T-cell (primary cell): ENCODE measurements around the gene KRTAP9-8. TPM values are rescaled to one million over a fixed set of nuclear protein-coding genes. Genes with fewer than 3 reads are reported as not detected.
"Not testable (repeated sequence)": the region's sequence is repeated elsewhere in the genome, so short reads cannot be mapped to it uniquely, and the experiment has no call there.

Source experiments
- ATAC-seq, 4 experiments: fragments of 200-7000 bp in 3 of 4; fragments of 150-1000 bp in 1 of 4; cut with Tn5 transposase; replicated peaks in 1 of 4; 1 replicate in 3 of 4; 2 replicates in 1 of 4; pipeline ENCODE4 v1.10.0; 2021; ENCODE audit warnings: moderate library complexity in 3 of 4, mild to moderate bottlenecking in 2 of 4, moderate number of reproducible peaks in 1 of 4
- CTCF ChIA-PET, 2 donors: fragments of 300-600 bp; sonication (Branson Sonifier 250); formaldehyde crosslinking; loops; one replicate each; lab custom pipeline; 2022; ENCODE audit warnings: antibody characterized with exemption in 2 of 2; lab: Charles Lee
- POLR2A ChIA-PET, 2 donors: fragments of 300-600 bp; sonication (Branson Sonifier 250); formaldehyde crosslinking; loops; one replicate each; lab custom pipeline; 2022; ENCODE audit warnings: antibody characterized with exemption in 2 of 2; lab: Charles Lee
- DNase-seq, 35 experiments: peaks; one replicate each; pipeline versions ENCODE4 v3.0.0 to v3.0.0-alpha.2; 2013 to 2023
- H3K27ac ChIP-seq: one replicate; pipeline ENCODE4 v1.5.1; 2013; ENCODE audit warnings: low read length
- H3K27me3 ChIP-seq, 2 experiments: replicated peaks in 1 of 2; 1 replicate in 1 of 2; 2 replicates in 1 of 2; pipeline versions ENCODE4 v1.6.1 to v1.7.0; 2013; ENCODE audit warnings: low read length in 1 of 2, mixed read lengths in 1 of 2; ENCODE audit not compliant: control insufficient read depth in 2 of 2, insufficient read depth in 2 of 2; ENCODE audit errors: extremely low read depth in 1 of 2
- H3K36me3 ChIP-seq, 2 donors: 1 replicate in 1 of 2; 2 replicates in 1 of 2; pipeline versions ENCODE4 v1.6.1 to v1.7.0; 2013; ENCODE audit warnings: low read length in 1 of 2; ENCODE audit not compliant: control insufficient read depth in 2 of 2, insufficient read depth in 1 of 2; ENCODE audit errors: extremely low read depth in 1 of 2
- H3K4me1 ChIP-seq, 2 experiments: 1 replicate in 1 of 2; 2 replicates in 1 of 2; pipeline versions ENCODE4 v1.6.1 to v1.7.0; 2013; ENCODE audit warnings: low read length in 2 of 2, mixed read lengths in 1 of 2; ENCODE audit not compliant: insufficient read depth in 2 of 2, control insufficient read depth in 1 of 2; ENCODE audit errors: extremely low read depth in 1 of 2
- H3K4me3 ChIP-seq, 2 donors: 1 replicate in 1 of 2; 2 replicates in 1 of 2; pipeline versions ENCODE4 v1.5.1 to v1.7.0; 2013; ENCODE audit warnings: mild to moderate bottlenecking in 2 of 2, low read length in 1 of 2, moderate library complexity in 1 of 2; ENCODE audit not compliant: control insufficient read depth in 1 of 2; ENCODE audit errors: extremely low read depth in 1 of 2
- H3K9me3 ChIP-seq: 2 replicates; pipeline ENCODE4 v1.7.0; 2013
- H3K27ac Mint-ChIP-seq, 2 donors: one replicate each; pipeline ENCODE4 v1.8.0; 2020 to 2021; ENCODE audit warnings: mild to moderate bottlenecking in 2 of 2, mixed read lengths in 2 of 2
- H3K27me3 Mint-ChIP-seq, 2 donors: one replicate each; pipeline ENCODE4 v1.8.0; 2021 to 2022; ENCODE audit warnings: mixed read lengths in 2 of 2
- H3K36me3 Mint-ChIP-seq: one replicate; pipeline ENCODE4 v1.8.0; 2021; ENCODE audit warnings: mixed read lengths
- H3K4me1 Mint-ChIP-seq, 3 donors: one replicate each; pipeline ENCODE4 v1.8.0; 2020 to 2022; ENCODE audit warnings: mixed read lengths in 3 of 3, mild to moderate bottlenecking in 1 of 3
- H3K4me3 Mint-ChIP-seq, 3 donors: one replicate each; pipeline ENCODE4 v1.8.0; 2020 to 2022; ENCODE audit warnings: mild to moderate bottlenecking in 3 of 3, mixed read lengths in 3 of 3, moderate library complexity in 3 of 3
- H3K9me3 Mint-ChIP-seq, 3 donors: one replicate each; pipeline ENCODE4 v1.8.0; 2020 to 2022; ENCODE audit warnings: mixed read lengths in 3 of 3
- WGBS: methylation state at CpG from one replicate; pipeline ENCODE4 v1.1.5; 2013; ENCODE audit warnings: missing lambda C conversion rate; ENCODE audit not compliant: insufficient coverage; 5-methylcytosine and 5-hydroxymethylcytosine counted together
- total RNA-seq, 35 experiments: library from RNA in 6 of 35; stranded (reverse) in 6 of 35; fragments of 120-200 nt in 1 of 35; gene quantifications; one replicate each; pipeline versions ENCODE4 v1.2.1 to v1.2.4 and lab custom pipeline; 2013 to 2026

KRTAP9-8 gene
- total RNA-seq, 5 donors from 2014 or later (not counting 1 experiment from before 2014, with no cell fraction given) = not detected

DNA sequence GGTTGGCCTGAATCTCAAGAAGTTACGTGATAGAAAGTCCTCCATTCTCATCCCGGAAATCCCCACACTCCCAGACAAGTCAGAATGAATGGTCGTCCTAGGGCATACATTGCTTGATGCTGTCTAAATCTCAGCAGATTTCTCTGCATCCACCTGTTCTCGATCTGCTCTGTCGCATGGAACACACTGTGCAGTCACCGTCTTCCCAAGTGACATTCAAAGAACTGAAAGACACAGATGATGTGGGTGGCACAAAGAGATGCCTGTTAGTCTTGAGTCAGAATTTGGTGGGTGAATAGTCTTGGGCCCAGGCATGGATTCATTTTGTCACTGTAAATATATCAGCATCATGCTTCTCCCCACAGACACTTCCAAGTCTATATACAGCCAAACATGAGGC lies 6.1 kb upstream of the KRTAP9-8 start:
- Histone ChIP-seq H3K27ac (no peak overlapping the region), H3K9me3 (no peaks in the 10 kb centered on the region), H3K4me3 (no peak overlapping the region), H3K27me3 (peaks cover 0 to 2% of the 10 kb centered on the region in 2 experiments), H3K4me1 (no peaks in the 10 kb centered on the region), H3K36me3 (no peaks in the 10 kb centered on the region)
- Mint-ChIP-seq H3K36me3 (no peaks in the 10 kb centered on the region), H3K4me3 (no peak overlapping the region), H3K27ac (no peak overlapping the region), H3K27me3 (peaks cover 24 to 27% of the 10 kb centered on the region in 2 donors), H3K9me3 (no peaks in the 10 kb centered on the region), H3K4me1 (peaks cover 0 to 26% (median 3%) of the 10 kb centered on the region in 3 donors)
- ATAC-seq = no peak
- CTCF ChIA-PET = no interaction called here
- no peak for DNase-seq
- WGBS = 93% methylated on average over 6 of the region's 6 CpGs
- POLR2A ChIA-PET = no interaction called here

DNA sequence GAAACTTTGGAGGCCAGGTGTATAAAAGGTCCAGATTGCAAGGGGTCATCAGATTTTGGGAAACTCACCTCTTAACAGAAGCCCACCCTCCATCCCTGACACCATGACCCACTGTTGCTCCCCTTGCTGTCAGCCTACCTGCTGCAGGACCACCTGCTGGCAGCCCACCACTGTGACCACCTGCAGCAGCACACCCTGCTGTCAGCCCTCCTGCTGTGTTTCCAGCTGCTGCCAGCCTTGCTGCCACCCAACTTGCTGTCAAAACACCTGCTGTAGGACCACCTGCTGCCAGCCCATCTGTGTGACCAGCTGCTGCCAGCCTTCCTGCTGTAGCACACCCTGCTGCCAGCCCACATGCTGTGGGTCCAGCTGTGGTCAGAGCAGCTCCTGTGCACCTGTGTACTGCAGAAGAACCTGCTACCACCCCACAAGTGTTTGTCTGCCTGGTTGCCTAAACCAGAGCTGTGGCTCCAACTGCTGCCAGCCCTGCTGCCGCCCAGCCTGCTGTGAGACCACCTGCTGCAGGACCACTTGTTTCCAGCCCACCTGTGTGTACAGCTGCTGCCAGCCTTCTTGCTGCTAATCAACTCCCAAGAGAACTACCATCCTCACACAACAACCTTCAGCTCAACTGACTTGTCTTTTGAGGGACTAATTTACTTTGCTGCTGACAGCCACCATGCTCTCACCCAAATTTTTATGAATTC lies 5.2 kb upstream of the KRTAP9-8 start, which contains the start of gene KRTAP9-3:
TSS of gene KRTAP9-3 (plus strand) at position 51 of the 707 bp plus-strand sequence. CDS start at position 104, 53 bp downstream.
- CTCF ChIA-PET, H3K4me1 ChIP-seq, POLR2A ChIA-PET, H3K4me3 Mint-ChIP-seq, H3K9me3 Mint-ChIP-seq, H3K9me3 ChIP-seq, H3K4me3 ChIP-seq, H3K27ac ChIP-seq, ATAC-seq, H3K27ac Mint-ChIP-seq, DNase-seq, H3K36me3 Mint-ChIP-seq, H3K27me3 ChIP-seq, H3K36me3 ChIP-seq: not testable (repeated sequence)
- Mint-ChIP-seq H3K4me1 (peaks cover 0 to 26% (median 3%) of the 10 kb centered on the region in 3 donors), H3K27me3 (peaks cover 24 to 27% of the 10 kb centered on the region in 2 donors)
- WGBS = 100% methylated on average over 1 of the region's 1 CpG

DNA sequence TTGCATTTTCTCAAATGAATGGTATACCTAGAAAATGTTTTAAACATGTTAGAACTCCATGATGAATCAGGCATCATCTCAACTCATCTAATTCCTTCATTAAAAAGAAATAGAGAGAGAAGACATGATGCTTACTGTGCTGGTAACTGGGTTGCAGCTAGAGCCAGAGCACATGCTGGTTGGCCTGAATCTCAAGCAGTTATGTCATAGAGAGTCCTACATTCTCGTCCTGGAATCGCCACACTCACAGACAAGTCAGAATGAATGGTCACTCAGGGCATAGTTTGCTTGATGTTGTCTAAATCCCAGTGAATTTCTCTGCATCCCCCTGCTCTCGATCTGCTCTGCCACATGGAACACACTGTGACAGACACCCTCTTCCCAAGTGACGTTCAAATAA lies 683 bp upstream of the KRTAP9-8 start:
- H3K4me3 ChIP-seq, POLR2A ChIA-PET, H3K9me3 Mint-ChIP-seq, H3K4me1 ChIP-seq, H3K36me3 ChIP-seq, CTCF ChIA-PET, DNase-seq, H3K4me3 Mint-ChIP-seq, H3K9me3 ChIP-seq, H3K27ac ChIP-seq, H3K27ac Mint-ChIP-seq, H3K36me3 Mint-ChIP-seq, H3K27me3 ChIP-seq, ATAC-seq: not testable (repeated sequence)
- Mint-ChIP-seq H3K27me3 (peaks cover 30% of the 10 kb centered on the region in 2 donors), H3K4me1 (peaks cover 0 to 17% (median 0%) of the 10 kb centered on the region in 3 donors)
- 68% methylated on average over 2 of the region's 4 CpGs for WGBS

DNA sequence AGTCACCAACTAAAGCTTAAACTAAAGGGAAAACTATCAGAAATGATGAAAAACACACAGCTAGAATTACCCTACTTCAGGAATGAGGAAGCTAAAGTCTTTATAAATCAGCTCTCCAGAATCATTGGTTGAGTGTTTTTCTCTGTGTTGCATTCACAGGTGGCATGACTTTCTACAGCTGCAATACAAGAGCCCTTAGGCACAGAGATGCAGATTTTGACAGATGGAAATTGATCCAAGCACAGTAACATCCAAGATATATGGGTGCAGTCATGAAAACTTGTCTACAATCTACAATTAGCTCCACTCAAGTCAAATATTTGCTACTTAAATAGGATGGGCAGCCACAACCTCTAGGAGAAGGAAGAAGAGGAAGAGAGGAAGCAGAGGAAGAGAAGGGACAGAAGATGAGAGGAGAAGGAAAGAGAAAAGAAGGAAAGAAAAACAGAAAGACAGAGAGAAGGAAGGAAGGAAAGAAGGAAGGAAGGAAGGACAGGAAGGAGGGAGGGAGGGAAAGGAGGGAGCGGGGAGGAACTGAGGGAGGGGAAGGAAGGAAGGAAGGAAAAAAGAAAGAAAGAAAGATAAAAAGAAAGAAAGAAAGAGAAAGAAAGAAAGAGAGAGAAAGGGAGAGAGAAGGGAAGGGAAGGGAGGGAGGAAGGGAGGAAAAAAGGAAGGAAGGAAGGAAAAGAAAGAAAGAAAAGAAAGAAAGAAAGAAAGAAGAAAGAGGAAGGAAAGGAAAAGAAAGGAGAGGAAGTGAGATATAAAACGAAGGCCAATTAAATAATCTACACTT lies 9.4 kb downstream of the KRTAP9-8 start:
- H3K36me3 Mint-ChIP-seq, POLR2A ChIA-PET, DNase-seq, H3K27ac ChIP-seq, H3K4me1 ChIP-seq, H3K4me3 Mint-ChIP-seq, H3K27ac Mint-ChIP-seq, H3K9me3 Mint-ChIP-seq, ATAC-seq, H3K4me3 ChIP-seq, H3K9me3 ChIP-seq, H3K36me3 ChIP-seq, H3K27me3 ChIP-seq, H3K27me3 Mint-ChIP-seq: not testable (repeated sequence)
- peaks cover 0 to 12% (median 0%) of the 10 kb centered on the region in 3 donors for H3K4me1 Mint-ChIP-seq
- 95% methylated on average over 1 of the region's 2 CpGs for WGBS
- CTCF ChIA-PET = interaction anchor here in 1 of 2 donors (0.6 kb wide), 1 partner anchor 75 kb away, joined by 5 read pairs; no protein-coding TSS in a partner anchor

DNA sequence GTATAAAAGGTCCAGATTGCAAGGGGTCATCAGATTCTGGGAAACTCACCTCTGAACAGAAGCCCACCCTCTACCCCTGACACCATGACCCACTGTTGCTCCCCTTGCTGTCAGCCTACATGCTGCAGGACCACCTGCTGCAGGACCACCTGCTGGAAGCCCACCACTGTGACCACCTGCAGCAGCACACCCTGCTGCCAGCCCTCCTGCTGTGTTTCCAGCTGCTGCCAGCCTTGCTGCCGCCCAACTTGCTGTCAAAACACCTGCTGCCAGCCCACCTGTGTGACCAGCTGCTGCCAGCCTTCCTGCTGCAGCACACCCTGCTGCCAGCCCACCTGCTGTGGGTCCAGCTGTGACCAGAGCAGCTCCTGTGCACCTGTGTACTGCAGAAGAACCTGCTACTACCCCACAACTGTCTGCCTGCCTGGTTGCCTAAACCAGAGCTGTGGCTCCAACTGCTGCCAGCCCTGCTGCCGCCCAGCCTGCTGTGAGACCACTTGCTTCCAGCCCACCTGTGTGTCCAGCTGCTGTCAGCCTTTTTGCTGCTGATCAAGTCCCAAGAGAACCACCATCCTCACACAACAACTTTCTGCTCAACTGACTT lies 11.9 kb downstream of the KRTAP9-8 start, which contains the start of gene KRTAP9-4:
TSS of gene KRTAP9-4 (plus strand) at position 51 of the 604 bp plus-strand sequence. CDS start at position 85, 34 bp downstream.
- H3K27ac Mint-ChIP-seq, ATAC-seq, H3K4me3 ChIP-seq, H3K27me3 ChIP-seq, H3K9me3 Mint-ChIP-seq, H3K36me3 ChIP-seq, H3K27ac ChIP-seq, H3K9me3 ChIP-seq, H3K4me3 Mint-ChIP-seq, CTCF ChIA-PET, H3K4me1 ChIP-seq, H3K36me3 Mint-ChIP-seq, POLR2A ChIA-PET, DNase-seq: not testable (repeated sequence)
- WGBS = 57% methylated on average over 1 of the region's 2 CpGs
- H3K4me1 Mint-ChIP-seq = peaks cover 0 to 12% (median 0%) of the 10 kb centered on the region in 3 donors
- H3K27me3 Mint-ChIP-seq = peaks cover 8 to 10% of the 10 kb centered on the region in 2 donors

DNA sequence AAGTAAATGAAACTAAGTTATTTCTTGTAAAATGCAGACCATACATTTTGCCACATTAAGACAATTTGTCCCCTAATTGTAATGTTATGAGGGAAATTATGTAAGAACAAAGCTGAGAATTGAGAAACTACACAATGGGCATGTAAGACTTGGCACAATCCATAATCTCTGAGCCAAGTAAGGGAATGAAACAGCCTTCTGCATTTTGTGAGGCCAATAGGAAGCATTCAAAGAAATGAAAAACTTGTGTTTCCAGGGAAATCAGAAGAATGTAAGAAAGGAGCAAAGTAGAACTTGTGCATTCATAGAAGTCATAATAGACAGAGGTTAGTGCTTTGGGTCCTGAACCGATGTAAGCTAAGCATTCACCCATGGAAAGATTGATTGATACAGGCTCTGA lies 13.5 kb downstream of the KRTAP9-8 start:
- Histone ChIP-seq H3K27ac (no peak overlapping the region), H3K4me3 (no peak overlapping the region), H3K4me1 (no peaks in the 10 kb centered on the region), H3K27me3 (peaks cover 0 to 8% of the 10 kb centered on the region in 2 experiments), H3K9me3 (no peaks in the 10 kb centered on the region), H3K36me3 (no peaks in the 10 kb centered on the region)
- no peak overlapping the region for H3K4me3 Mint-ChIP-seq
- WGBS = no CpG with 5 or more reads among the region's 1 CpG
- H3K27me3 Mint-ChIP-seq = peaks cover 13 to 16% of the 10 kb centered on the region in 2 donors
- H3K36me3 Mint-ChIP-seq = no peaks in the 10 kb centered on the region
- no peak overlapping the region for H3K27ac Mint-ChIP-seq
- POLR2A ChIA-PET = no interaction called here
- peaks cover 0 to 12% (median 0%) of the 10 kb centered on the region in 3 donors for H3K4me1 Mint-ChIP-seq
- CTCF ChIA-PET = no interaction called here
- DNase-seq (no peak), ATAC-seq (no peak)
- H3K9me3 Mint-ChIP-seq = no peaks in the 10 kb centered on the region
